GM19043 (cell line): ENCODE data around the gene CSNK1G2.

Experiments used
- ATAC-seq: cut with Tn5 transposase; IDR thresholded peaks from one replicate; pipeline ENCODE4 v1.9.1; 2021; ENCODE audit warnings: low read depth; ENCODE audit not compliant: unreplicated experiment

The CSNK1G2 gene

DNA sequence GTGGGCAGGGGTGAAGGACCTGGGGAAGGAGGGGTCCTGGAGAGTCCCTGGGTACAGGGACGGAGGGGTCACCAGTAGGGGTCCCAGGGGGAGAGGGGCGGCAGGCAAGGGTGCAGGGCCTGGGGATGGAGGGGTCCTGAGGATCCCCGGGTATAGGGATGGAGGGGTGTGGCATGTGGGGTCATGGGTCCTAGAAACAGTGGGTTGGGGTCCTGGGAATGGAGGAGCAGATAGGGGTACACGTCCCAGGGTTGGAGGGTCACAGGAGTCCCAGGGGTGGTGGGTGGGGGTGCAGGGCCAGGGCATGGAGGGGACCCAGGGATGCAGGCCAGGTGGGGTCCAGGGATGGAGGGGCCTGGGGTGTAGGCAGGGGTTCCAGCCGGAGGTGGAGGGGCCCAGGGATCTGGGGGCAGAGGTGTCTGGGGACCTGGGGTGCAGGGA lies 73.2 kb downstream of the CSNK1G2 start:
- ATAC-seq, result no peak

DNA sequence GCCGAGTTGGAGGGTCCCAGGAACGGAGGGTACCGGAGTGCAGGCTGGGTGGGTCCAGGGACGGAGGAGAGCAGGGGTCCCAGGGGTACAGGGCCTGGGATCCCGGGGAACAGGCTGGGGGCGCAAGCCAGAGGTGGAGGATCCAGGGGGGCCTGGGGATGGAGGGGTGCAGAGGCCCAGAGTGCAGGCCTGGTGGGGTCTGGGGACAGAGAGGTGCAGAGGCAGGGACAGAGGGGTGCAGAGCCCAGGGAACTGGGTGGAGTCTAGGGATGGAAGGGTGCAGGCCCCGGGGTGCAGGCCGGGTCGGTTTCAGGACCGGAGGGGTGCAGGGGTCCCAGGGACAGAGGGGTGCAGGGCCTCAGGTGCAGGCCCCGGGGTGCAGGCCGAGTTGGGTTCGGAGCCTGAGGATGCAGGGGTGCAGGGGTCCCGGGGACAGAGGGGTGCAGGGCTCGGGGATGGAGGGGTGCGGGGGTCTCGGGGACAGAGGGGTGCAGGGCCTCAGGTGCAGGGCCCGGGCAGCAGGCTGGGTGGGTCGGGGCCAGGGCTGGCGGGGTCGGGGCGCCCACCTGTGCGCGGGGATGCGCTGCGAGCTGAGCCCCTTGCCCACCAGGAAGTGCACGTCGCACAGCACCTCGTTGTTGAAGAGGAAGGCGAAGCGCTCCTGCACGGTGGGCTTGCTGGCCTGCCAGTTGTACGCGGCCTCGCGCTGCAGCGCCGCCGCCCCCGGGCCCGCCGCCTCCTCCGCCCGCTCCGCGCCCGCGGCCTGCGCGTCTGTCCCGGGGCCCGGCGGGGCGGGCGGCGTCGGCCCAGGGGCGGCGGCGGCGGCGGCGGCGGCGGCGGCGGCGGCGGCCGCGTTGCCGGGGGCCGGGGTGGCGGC lies 74.0 kb downstream of the CSNK1G2 start:
- no peak for ATAC-seq

- no peak for ATAC-seq
Measured at GRCh38 chr19:2015608-2015950, 74.6 kb downstream of the CSNK1G2 start, which contains the start of gene BTBD2. TSS of gene BTBD2 (minus strand) at chr19:2015714. CDS start at chr19:2015703, 11 bp downstream.

- no peak for ATAC-seq
Measured at GRCh38 chr19:2016041-2016807, 75.3 kb downstream of the CSNK1G2 start.

DNA sequence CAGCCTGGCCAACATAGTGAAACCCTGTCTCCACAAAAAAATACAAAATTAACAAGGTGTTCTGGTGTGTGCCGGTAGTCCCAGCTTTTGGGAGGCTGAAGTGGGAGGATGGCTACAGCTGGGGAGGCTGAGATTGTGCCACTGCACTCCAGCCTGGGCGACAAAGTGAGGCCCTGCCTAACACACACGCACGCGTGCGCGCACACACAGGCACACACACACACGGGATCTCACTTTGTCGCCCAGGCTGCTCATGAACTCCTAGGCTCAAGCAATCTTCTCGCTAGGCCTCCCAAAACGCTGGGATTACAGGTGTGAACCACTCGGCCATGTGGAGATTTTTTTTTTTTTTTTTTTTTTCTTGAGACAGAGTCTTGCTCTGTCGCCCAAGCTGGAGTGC lies 77.8 kb downstream of the CSNK1G2 start:
- no peak for ATAC-seq

DNA sequence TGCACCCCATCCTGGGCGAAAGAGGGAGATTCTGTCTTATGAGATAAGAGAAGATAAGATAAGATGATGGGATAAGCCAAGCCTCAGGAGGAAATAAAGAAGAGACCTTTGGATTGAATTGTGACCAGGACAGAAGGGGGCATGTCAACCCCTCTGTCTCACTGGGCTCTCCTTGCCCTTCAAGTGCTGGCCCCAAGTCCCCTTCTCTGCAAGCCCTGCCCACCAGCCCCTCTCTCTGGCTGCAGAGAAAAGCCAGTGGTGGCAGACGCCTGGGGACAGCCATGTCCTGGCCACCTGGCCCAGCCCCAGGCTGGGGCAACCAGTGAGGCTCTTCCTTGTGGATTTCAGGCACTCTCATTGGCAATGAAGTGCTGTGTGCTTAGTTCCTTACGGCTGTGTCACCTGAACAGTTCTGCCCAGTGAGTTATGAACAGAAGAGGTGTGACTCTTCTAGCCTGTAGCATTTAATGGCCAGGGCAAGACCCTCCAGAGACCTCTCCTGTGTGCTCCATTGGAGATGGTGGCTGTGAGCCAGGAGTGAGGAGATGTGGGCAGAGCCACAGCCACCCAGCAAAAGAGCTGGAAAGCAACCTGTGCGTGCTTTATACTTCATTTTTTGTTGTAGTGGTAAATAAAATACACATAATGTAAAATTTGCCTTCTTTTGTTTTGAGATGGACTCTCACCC lies 80.6 kb downstream of the CSNK1G2 start:
- ATAC-seq, result no peak

- ATAC-seq, result no peak
Measured at GRCh38 chr19:2022289-2022688, 81.3 kb downstream of the CSNK1G2 start.

DNA sequence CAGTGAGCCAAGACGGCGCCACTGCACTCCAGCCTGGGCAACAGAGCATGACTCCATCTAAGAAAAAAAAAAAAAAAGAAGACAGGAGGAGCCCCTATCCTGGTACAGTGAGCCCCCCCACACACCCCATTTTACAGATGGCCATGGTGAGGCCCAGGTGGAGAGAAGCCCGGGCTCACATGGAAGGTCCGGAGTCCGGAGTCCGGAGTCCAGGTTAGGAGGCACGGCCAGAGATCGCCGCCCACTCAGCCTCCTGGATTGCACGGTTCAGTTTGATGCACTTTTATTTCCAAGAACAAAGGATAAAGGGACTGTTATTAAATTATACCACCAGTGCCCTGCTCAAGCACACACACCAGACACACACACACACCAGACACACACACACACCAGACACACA lies 85.8 kb downstream of the CSNK1G2 start:
- no peak for ATAC-seq

DNA sequence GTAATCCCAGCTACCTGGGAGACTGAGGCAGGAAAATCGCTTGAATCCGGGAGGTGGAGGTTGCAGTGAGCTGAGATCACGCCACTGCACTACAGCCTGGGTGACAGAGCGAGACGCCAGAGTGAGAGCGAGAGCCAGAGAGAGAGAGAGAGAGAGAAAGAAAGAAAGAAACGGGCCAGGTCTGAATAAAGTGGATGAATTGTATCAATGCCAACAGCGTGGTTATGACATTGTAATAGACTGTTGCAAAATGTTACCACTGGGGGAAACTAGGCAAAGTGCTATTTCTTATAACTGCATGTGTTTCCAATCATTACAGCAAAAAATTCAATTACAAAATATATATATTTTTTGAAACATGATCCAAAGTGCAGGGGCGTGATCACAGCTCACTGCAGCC lies 86.4 kb downstream of the CSNK1G2 start:
- ATAC-seq, result no peak
